ENCODE measurements around the gene MDH1B. TPM values are rescaled to one million over a fixed set of nuclear protein-coding genes. Genes with fewer than 3 reads are reported as not detected.

The MDH1B gene
- total RNA-seq, 1 donor from 2014 or later, result 0.98 TPM

DNA sequence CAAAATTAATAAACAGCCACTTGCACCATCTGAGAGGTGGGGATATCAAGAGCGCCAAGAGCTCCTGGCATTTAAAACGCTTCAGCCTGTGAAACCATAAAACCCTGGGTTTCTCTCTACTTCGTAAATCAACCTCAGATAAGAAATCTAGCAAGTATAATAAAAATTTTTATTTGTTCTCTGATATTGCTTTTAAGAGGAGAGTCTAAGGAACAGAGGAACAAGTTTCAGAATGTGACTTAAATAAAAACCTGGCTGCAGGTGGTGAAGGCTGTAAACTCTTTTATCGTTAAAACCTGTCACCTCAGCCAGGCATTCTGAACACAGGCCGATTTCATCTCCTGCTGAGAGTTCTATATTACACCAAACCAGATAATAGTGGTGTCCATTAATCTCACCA is 56.8 kb downstream of the MDH1B start:
- no peak overlapping the region for H3K27ac Mint-ChIP-seq (ENCODE audit: unreplicated experiment)
- no peaks in the 10 kb centered on the region for H3K9me3 Mint-ChIP-seq (ENCODE audit: unreplicated experiment)
- H3K4me1 Mint-ChIP-seq (ENCODE audit: low read depth, unreplicated experiment), result no peaks in the 10 kb centered on the region
- no peaks in the 10 kb centered on the region for H3K36me3 Mint-ChIP-seq (ENCODE audit: unreplicated experiment)
- DNase-seq, result no peak
- no peaks in the 10 kb centered on the region for H3K27me3 Mint-ChIP-seq (ENCODE audit: unreplicated experiment)
- TF ChIP-seq, protein P1, sequence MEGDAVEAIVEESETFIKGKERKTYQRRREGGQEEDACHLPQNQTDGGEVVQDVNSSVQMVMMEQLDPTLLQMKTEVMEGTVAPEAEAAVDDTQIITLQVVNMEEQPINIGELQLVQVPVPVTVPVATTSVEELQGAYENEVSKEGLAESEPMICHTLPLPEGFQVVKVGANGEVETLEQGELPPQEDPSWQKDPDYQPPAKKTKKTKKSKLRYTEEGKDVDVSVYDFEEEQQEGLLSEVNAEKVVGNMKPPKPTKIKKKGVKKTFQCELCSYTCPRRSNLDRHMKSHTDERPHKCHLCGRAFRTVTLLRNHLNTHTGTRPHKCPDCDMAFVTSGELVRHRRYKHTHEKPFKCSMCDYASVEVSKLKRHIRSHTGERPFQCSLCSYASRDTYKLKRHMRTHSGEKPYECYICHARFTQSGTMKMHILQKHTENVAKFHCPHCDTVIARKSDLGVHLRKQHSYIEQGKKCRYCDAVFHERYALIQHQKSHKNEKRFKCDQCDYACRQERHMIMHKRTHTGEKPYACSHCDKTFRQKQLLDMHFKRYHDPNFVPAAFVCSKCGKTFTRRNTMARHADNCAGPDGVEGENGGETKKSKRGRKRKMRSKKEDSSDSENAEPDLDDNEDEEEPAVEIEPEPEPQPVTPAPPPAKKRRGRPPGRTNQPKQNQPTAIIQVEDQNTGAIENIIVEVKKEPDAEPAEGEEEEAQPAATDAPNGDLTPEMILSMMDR (IDR thresholded peaks at IDR 0.05; ENCODE audit: partially characterized antibody, unreplicated experiment), result no peak
- no peak overlapping the region for H3K4me3 Mint-ChIP-seq (ENCODE audit: unreplicated experiment)

DNA sequence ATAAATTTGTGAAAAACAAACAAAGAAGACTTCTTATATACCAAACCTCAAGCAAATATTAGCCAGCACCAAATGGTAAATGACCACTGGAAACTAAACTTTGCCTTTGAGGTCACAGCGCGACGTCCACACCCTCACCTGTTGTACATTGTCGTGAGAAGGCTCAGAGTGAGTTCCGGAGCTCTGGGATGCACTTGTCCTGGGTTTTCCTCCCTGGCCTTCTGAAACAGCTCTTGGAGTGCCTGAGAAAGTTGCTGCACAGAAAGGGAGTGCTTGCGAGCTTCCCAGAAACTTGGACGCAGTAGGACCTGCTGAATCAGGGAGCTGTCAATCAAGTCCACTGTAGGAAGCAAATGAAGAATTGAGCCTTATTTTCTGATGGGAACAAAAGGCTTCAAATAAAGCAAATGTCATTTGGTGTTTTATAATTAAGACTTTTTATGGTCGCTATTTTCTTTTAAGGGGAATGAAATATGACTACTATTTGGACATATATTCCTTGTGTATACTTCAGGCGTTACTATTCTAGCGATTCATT is 57.9 kb downstream of the MDH1B start:
- no peak for DNase-seq
- no peak overlapping the region for H3K27ac Mint-ChIP-seq (ENCODE audit: unreplicated experiment)
- H3K36me3 Mint-ChIP-seq (ENCODE audit: unreplicated experiment), result no peaks in the 10 kb centered on the region
- no peaks in the 10 kb centered on the region for H3K27me3 Mint-ChIP-seq (ENCODE audit: unreplicated experiment)
- H3K9me3 Mint-ChIP-seq (ENCODE audit: unreplicated experiment), result no peaks in the 10 kb centered on the region
- H3K4me1 Mint-ChIP-seq (ENCODE audit: low read depth, unreplicated experiment), result no peaks in the 10 kb centered on the region
- TF ChIP-seq, protein P1 (IDR thresholded peaks at IDR 0.05; ENCODE audit: partially characterized antibody, unreplicated experiment), result no peak
- H3K4me3 Mint-ChIP-seq (ENCODE audit: unreplicated experiment), result no peak overlapping the region

DNA sequence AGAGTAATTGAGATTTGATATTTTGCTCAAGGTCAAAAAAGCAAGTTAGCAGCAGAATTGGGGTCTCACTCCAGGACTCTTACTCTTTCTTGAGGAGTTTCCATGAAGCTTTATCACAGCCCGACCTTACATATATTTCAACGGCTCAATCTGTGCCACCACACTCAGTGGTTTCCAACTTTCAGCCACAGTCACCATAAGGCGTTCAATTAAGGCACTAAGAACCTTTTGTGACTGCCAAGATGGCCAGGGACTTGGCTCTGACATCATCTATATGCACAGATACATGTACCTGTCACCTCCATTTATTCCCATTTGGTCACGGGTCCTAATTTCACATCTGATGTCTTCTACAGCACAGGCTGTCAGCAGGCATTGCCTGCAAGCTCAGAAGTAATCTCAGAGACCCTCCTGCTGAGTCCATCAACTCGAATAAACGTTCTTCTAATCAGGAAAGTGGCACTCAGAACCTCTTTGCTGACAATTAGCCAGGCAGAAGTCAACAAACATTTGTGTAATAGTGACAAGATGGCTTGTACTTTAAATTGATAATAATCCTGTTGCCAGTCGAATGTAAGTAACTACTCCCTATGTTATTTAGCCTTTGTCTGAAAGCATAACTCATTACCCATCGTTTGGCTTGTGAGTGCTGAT is 63.0 kb downstream of the MDH1B start:
- no peaks in the 10 kb centered on the region for H3K27me3 Mint-ChIP-seq (ENCODE audit: unreplicated experiment)
- TF ChIP-seq, protein P1 (IDR thresholded peaks at IDR 0.05; ENCODE audit: partially characterized antibody, unreplicated experiment), result no peak
- H3K4me1 Mint-ChIP-seq (ENCODE audit: low read depth, unreplicated experiment), result no peaks in the 10 kb centered on the region
- no peaks in the 10 kb centered on the region for H3K36me3 Mint-ChIP-seq (ENCODE audit: unreplicated experiment)
- no peak overlapping the region for H3K27ac Mint-ChIP-seq (ENCODE audit: unreplicated experiment)
- H3K9me3 Mint-ChIP-seq (ENCODE audit: unreplicated experiment), result no peaks in the 10 kb centered on the region
- no peak for DNase-seq
- H3K4me3 Mint-ChIP-seq (ENCODE audit: unreplicated experiment), result no peak overlapping the region

DNA sequence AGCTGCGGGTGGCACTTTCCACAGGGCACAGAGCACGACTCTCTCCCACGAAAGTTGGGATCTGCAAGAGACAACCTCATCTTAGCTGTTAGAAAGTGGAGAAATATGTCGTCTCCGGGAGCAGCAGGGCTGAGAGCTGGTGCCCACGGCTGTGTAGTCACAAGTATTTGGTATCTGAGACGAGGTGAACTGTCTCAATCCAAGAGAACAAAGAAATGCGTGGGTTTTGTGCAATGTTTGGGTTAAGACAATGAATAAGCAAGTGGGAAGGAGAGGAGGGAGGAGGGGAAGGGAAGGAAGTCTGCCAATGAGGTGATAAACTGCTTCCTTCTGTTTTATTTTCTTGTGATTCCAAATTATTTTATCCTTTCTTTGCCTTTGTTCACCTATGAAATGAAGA is 65.0 kb downstream of the MDH1B start:
- H3K9me3 Mint-ChIP-seq (ENCODE audit: unreplicated experiment), result no peaks in the 10 kb centered on the region

DNA sequence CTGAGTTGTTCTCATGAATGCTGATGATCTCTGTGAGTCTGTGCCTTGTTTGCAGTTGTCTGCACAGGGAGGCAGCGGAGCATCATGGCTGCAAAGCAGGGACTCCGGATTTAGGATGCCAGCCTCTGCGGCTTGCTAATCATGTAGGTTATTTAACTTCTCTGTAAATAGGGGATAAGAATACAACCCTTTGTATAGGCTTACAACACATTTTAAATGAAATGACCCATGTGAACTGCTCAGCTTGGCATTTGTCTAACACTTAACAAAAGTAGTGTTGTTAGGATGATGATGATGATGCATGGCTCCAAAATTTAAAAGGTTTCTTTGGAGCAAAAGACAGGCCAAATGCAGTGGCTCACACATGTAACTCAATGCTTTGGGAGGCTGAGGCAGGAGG is 66.3 kb downstream of the MDH1B start:
- Mint-ChIP-seq H3K36me3 (ENCODE audit: unreplicated experiment) (no peaks in the 10 kb centered on the region), H3K4me3 (ENCODE audit: unreplicated experiment) (no peak overlapping the region), H3K27ac (ENCODE audit: unreplicated experiment) (no peak overlapping the region), H3K9me3 (ENCODE audit: unreplicated experiment) (no peaks in the 10 kb centered on the region), H3K4me1 (ENCODE audit: low read depth, unreplicated experiment) (no peaks in the 10 kb centered on the region), H3K27me3 (ENCODE audit: unreplicated experiment) (no peaks in the 10 kb centered on the region)
- no peak for DNase-seq
- TF ChIP-seq, protein P1 (IDR thresholded peaks at IDR 0.05; ENCODE audit: partially characterized antibody, unreplicated experiment), result no peak

More for the DNA sequence above, 65.0 kb downstream of the MDH1B start:
- Mint-ChIP-seq H3K4me3 (ENCODE audit: unreplicated experiment) (no peak overlapping the region), H3K27me3 (ENCODE audit: unreplicated experiment) (no peaks in the 10 kb centered on the region), H3K27ac (ENCODE audit: unreplicated experiment) (no peak overlapping the region), H3K36me3 (ENCODE audit: unreplicated experiment) (no peaks in the 10 kb centered on the region), H3K4me1 (ENCODE audit: low read depth, unreplicated experiment) (no peaks in the 10 kb centered on the region)
- no peak for DNase-seq
- TF ChIP-seq, protein P1 (IDR thresholded peaks at IDR 0.05; ENCODE audit: partially characterized antibody, unreplicated experiment), result no peak
